GM12878 (cell line): ENCODE measurements around the gene ANKRD44. TPM values are rescaled to one million over a fixed set of nuclear protein-coding genes. Genes with fewer than 3 reads are reported as not detected.

Source experiments
- ATAC-seq: fragments of 200-7000 bp; cut with Tn5 transposase; 3 replicates; pipeline ENCODE4 v1.9.1; 2020; ENCODE audit warnings: mild to moderate bottlenecking, moderate library complexity
- BruUV-seq: library from RNA; stranded (reverse); fragments of 400-500 nt; replicated peaks from 2 replicates; lab custom pipeline; 2021; lab: Mats Ljungman, UMichigan
- CTCF ChIA-PET: fragments of 300-600 bp; sonication (Branson Sonifier 250); formaldehyde crosslinking; extraction: SDS; loops from one replicate; lab custom pipeline; 2021; ENCODE audit warnings: inconsistent platforms; lab: Yijun Ruan, JAX
- POLR2A ChIA-PET: fragments of 350-600 bp; formaldehyde crosslinking; extraction: SDS; loops from one replicate; lab custom pipeline; 2021; ENCODE audit warnings: inconsistent platforms; lab: Charles Lee
- RAD21 ChIA-PET: fragments of 300-600 bp; sonication (Branson Sonifier 250); formaldehyde crosslinking; loops from one replicate; lab custom pipeline; 2023; ENCODE audit warnings: antibody characterized with exemption; ENCODE audit not compliant: unreplicated experiment; lab: Charles Lee
- SMC1A ChIA-PET: fragments of 300-600 bp; sonication (Branson Sonifier 250); formaldehyde crosslinking; loops from one replicate; lab custom pipeline; 2023; ENCODE audit not compliant: unreplicated experiment, uncharacterized antibody; lab: Charles Lee
- DNase-seq: peaks from one replicate; pipeline ENCODE4 v3.0.0-alpha.2; 2011; ENCODE audit warnings: low read depth, low spot score
- FAIRE-seq: peaks from 3 replicates; lab custom pipeline; 2011; peaks lifted over from hg19 to GRCh38; lab: Jason Lieb, UNC
- H2AFZ ChIP-seq: 2 replicates; pipeline ENCODE4 v1.6.0; 2011; ENCODE audit warnings: low read depth, low read length, control low read depth; ENCODE audit not compliant: control insufficient read depth
- H3K27ac ChIP-seq: 2 replicates; pipeline ENCODE4 v1.5.1; 2011; ENCODE audit warnings: control low read depth; ENCODE audit not compliant: control insufficient read depth, insufficient read depth
- H3K27me3 ChIP-seq, 2 experiments: replicated peaks in 1 of 2; 2 replicates each; pipeline versions ENCODE4 v1.6.0 to v1.6.1; 2011; ENCODE audit warnings: low read length in 1 of 2; ENCODE audit not compliant: control insufficient read depth in 2 of 2, insufficient read depth in 2 of 2
- H3K36me3 ChIP-seq, 2 experiments: 2 replicates each; pipeline ENCODE4 v1.5.1; 2011; ENCODE audit warnings: low read length in 1 of 2; ENCODE audit not compliant: control insufficient read depth in 2 of 2, insufficient read depth in 2 of 2
- H3K4me1 ChIP-seq: 2 replicates; pipeline ENCODE4 v1.6.1; 2011; ENCODE audit warnings: mild to moderate bottlenecking, low read length, moderate library complexity, mixed read lengths; ENCODE audit not compliant: control insufficient read depth, insufficient read depth
- H3K4me2 ChIP-seq: 2 replicates; pipeline ENCODE4 v1.6.0; 2011; ENCODE audit warnings: control low read depth; ENCODE audit not compliant: control insufficient read depth, insufficient read depth
- H3K4me3 ChIP-seq: fragments of 200-600 bp; sonication (generic); 2 replicates; pipeline ENCODE4 v1.5.1; 2016
- H3K79me2 ChIP-seq: 2 replicates; pipeline ENCODE4 v1.6.0; 2011; ENCODE audit warnings: low read length; ENCODE audit not compliant: control insufficient read depth, insufficient read depth
- H3K9ac ChIP-seq: 2 replicates; pipeline ENCODE4 v1.8.0; 2011; ENCODE audit warnings: low read length, control low read depth, mixed read lengths; ENCODE audit not compliant: control insufficient read depth, insufficient read depth
- H3K9me3 ChIP-seq: replicated peaks from 3 replicates; pipeline ENCODE4 v1.5.1; 2011; ENCODE audit warnings: mild to moderate bottlenecking, low read length; ENCODE audit not compliant: control insufficient read depth, insufficient read depth
- H4K20me1 ChIP-seq: 2 replicates; pipeline ENCODE4 v1.6.0; 2011; ENCODE audit not compliant: control insufficient read depth, insufficient read depth
- KDM1A ChIP-seq: fragments of 200-600 bp; sonication (generic); IDR thresholded peaks from 2 replicates; pipeline ENCODE4 v1.6.1; 2016; ENCODE audit warnings: borderline replicate concordance
- SMC3 ChIP-seq: IDR thresholded peaks from 2 replicates; pipeline ENCODE4 v1.6.1; 2011; ENCODE audit warnings: low read length, improper control_type of control experiment, borderline replicate concordance
- ZBTB33 ChIP-seq: fragments of 450-650 bp; IDR thresholded peaks from 2 replicates; pipeline ENCODE4 v1.6.1; 2017; ENCODE audit warnings: mild to moderate bottlenecking
- WGBS: methylation state at CpG from one replicate; pipeline ENCODE4 v1.1.6; 2016; ENCODE audit warnings: low lambda C conversion rate; ENCODE audit not compliant: insufficient replicate concordance, insufficient coverage; ENCODE audit errors: missing lambda C conversion rate; 5-methylcytosine and 5-hydroxymethylcytosine counted together
- in situ Hi-C: fragments of 300-500 bp; cut with MboI; formaldehyde crosslinking; loops from 9 replicates; pipeline ENCODE4 v1.14.3; 2018; ENCODE audit warnings: mixed read lengths
- intact Hi-C: fragments of 100-400 bp; cut with micrococcal nuclease; formaldehyde crosslinking; loops from one replicate; pipeline ENCODE4 v1.14.2; 2022; ENCODE audit not compliant: unreplicated experiment
- polyA plus RNA-seq, 11 experiments: library from polyadenylated mRNA; depleted of rRNA in 4 of 11; unstranded in 6 of 11; stranded (reverse) in 5 of 11; fragments of >200 nt; fragmentation: Nextera tagmentation in 4 of 11; fragmentation: Illumina TruSeq in 1 of 11; extraction: Ambion mirVana in 4 of 11; extraction: Trizol in 1 of 11; gene quantifications; 1 replicate in 1 of 11; 2 replicates in 10 of 11; pipeline versions ENCODE4 v1.2.1 to v1.2.3, GENCODE V29; 2011 to 2016; ENCODE audit warnings: inconsistent platforms in 2 of 11, missing spikeins in 2 of 11, low read depth in 1 of 11
- total RNA-seq, 4 experiments: library from RNA; depleted of rRNA in 3 of 4; stranded (reverse); fragments of >200 nt in 3 of 4; fragmentation: Illumina TruSeq in 1 of 4; extraction: Trizol in 1 of 4; gene quantifications; 2 replicates each; pipeline versions ENCODE4 v1.2.1 to v1.2.3, GENCODE V29; 2013 to 2021

Gene ANKRD44
- total and polyA plus RNA-seq, 10 of the 15 experiments (the other 5 are each of a cell fraction or from before 2014, with no cell fraction given), result 19.1 to 99.1 (median 59.6) TPM

- intact Hi-C loops, result no loop called here
- CTCF ChIA-PET, result interaction anchor here (0.9 to 1.5 kb wide), 3 partner anchors 30 to 48 kb away, joined by 3 to 5 read pairs (median 3); no protein-coding TSS in a partner anchor
- Histone ChIP-seq H3K9me3 (no peaks in the 10 kb centered on the region; the same call in 2 of the 3 replicates), H3K4me2 (no peak overlapping the region; the same call in 1 of the 2 replicates), H3K27ac (peak overlapping the region; percentile 87), H3K27me3 (no peaks in the 10 kb centered on the region), H2AFZ (no peak overlapping the region)
- RAD21 ChIA-PET, result interaction anchor here (1.2 to 3.1 kb wide), 8 partner anchors 18 to 72 kb away, joined by 3 to 18 read pairs (median 7); partner anchors contain the start of gene ANKRD44
- 99% methylated on average over 9 of the region's 9 CpGs for WGBS
- FAIRE-seq, result no peak
- SMC1A ChIA-PET, result interaction anchor here (0.9 to 4.7 kb wide), 11 partner anchors 10 to 149 kb away, joined by 3 to 37 read pairs (median 6); no protein-coding TSS in a partner anchor
- TF ChIP-seq ZBTB33 (0 out of 2 replicates have a peak, but pooled peaks have one; percentile 30), SMC3 (0 out of 2 replicates have a peak, but pooled peaks have one; percentile 9), KDM1A (no peak)
- TF ChIP-seq, all 136 proteins: peak for 2
- in situ Hi-C loops, result no loop called here
- Histone ChIP-seq H4K20me1 (no peaks in the 10 kb centered on the region), H3K36me3 (peaks cover 0 to 5% of the 10 kb centered on the region in 2 experiments; a peak in 2 of 4 replicates), H3K4me3 (no peak overlapping the region), H3K9ac (no peak overlapping the region), H3K79me2 (peaks cover 85% of the 10 kb centered on the region), H3K4me1 (peaks cover 71% of the 10 kb centered on the region)
- POLR2A ChIA-PET, result interaction anchor here (0.6 to 1.7 kb wide), 5 partner anchors 17 to 60 kb away, joined by 3 to 8 read pairs (median 3); no protein-coding TSS in a partner anchor
- DNase-seq (no peak), ATAC-seq (no peak)
- BruUV-seq, result no TSS peak
These were observed 47.5 kb downstream of the ANKRD44 start for GRCh38 chr2:197263077-197263476.
